DND-41 (cell line): ENCODE data around the gene PCNX1.

ENCODE experiments used
- ATAC-seq: fragments of 200-7000 bp; cut with Tn5 transposase; 3 replicates; pipeline ENCODE4 v1.9.1; 2021; ENCODE audit warnings: low read depth; ENCODE audit not compliant: insufficient read depth
- DNase-seq: peaks from one replicate; pipeline ENCODE4 v3.0.0-alpha.2; 2020
- H2AFZ ChIP-seq: 2 replicates; pipeline ENCODE4 v1.6.0; 2012; ENCODE audit warnings: low read depth, low read length
- H3K27ac ChIP-seq: 2 replicates; pipeline ENCODE4 v1.5.1; 2012; ENCODE audit warnings: low read length, inconsistent platforms
- H3K27me3 ChIP-seq: fragments of 200-600 bp; sonication (generic); 2 replicates; pipeline ENCODE4 v1.6.0; 2012; ENCODE audit warnings: low read length, mild to moderate bottlenecking, inconsistent platforms; ENCODE audit not compliant: insufficient read depth, poor library complexity
- H3K36me3 ChIP-seq: 2 replicates; pipeline ENCODE4 v1.5.1; 2012; ENCODE audit warnings: low read length, inconsistent platforms; ENCODE audit not compliant: insufficient read depth
- H3K4me1 ChIP-seq: 2 replicates; pipeline ENCODE4 v1.5.1; 2012; ENCODE audit warnings: mild to moderate bottlenecking, low read length; ENCODE audit not compliant: insufficient read depth
- H3K4me2 ChIP-seq: 2 replicates; pipeline ENCODE4 v1.6.0; 2012; ENCODE audit warnings: mild to moderate bottlenecking, moderate library complexity, low read length, inconsistent platforms; ENCODE audit not compliant: insufficient read depth
- H3K4me3 ChIP-seq, 2 experiments: fragments of 200-600 bp in 1 of 2; shearing (Covaris generic) in 1 of 2; 2 replicates each; pipeline ENCODE4 v1.5.1; 2012 to 2016; ENCODE audit warnings: inconsistent platforms in 2 of 2, low read length in 2 of 2, mild to moderate bottlenecking in 2 of 2, low read depth in 1 of 2, moderate library complexity in 1 of 2
- H3K79me2 ChIP-seq: 2 replicates; pipeline ENCODE4 v1.6.0; 2012; ENCODE audit warnings: low read length, inconsistent platforms; ENCODE audit not compliant: insufficient read depth
- H3K9ac ChIP-seq: 2 replicates; pipeline ENCODE4 v1.6.0; 2012; ENCODE audit warnings: low read depth, mild to moderate bottlenecking, inconsistent platforms, low read length, moderate library complexity
- H3K9me3 ChIP-seq: 2 replicates; pipeline ENCODE4 v1.5.1; 2012; ENCODE audit warnings: low read length, moderate library complexity, mild to moderate bottlenecking, inconsistent platforms; ENCODE audit not compliant: insufficient read depth, severe bottlenecking
- H4K20me1 ChIP-seq: 2 replicates; pipeline ENCODE4 v1.6.0; 2012; ENCODE audit warnings: low read length; ENCODE audit not compliant: insufficient read depth
- EZH2 ChIP-seq: IDR thresholded peaks from 3 replicates; pipeline ENCODE4 v1.6.1; 2012; ENCODE audit warnings: borderline replicate concordance, low read depth, mild to moderate bottlenecking, moderate library complexity, low read length, inconsistent platforms; ENCODE audit not compliant: severe bottlenecking
- TF ChIP-seq, protein P1 (sequence below): IDR thresholded peaks from 2 replicates; pipeline ENCODE4 v1.5.1; 2012; ENCODE audit warnings: borderline replicate concordance, low read length, moderate library complexity, mild to moderate bottlenecking; ENCODE audit not compliant: poor library complexity, severe bottlenecking; ENCODE audit errors: extremely low read depth

The PCNX1 gene

DNA sequence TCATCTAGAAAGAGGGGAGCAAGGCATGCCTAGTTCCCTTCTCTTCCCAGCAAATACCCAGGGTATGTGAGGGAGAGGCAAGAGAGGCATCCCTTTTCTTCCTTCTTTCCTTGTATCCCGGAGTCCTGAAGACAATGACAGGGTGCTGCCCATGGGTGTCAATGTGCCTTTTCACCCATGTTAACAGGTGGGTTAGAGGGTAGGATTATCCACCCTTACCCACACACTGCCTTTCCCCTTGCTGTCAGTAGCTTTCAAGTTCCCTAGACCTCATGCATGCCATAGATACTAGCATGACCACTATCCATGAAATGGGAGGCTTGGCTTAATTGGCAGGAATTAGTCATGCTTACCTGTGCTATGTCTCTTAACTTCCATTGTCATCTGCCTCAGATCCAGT is 36.3 kb upstream of the PCNX1 start:
- Histone ChIP-seq H3K9ac (no peak overlapping the region), H4K20me1 (no peaks in the 10 kb centered on the region), H2AFZ (no peak overlapping the region), H3K4me2 (no peak overlapping the region), H3K4me1 (no peaks in the 10 kb centered on the region), H3K4me3 (no peak overlapping the region), H3K9me3 (peaks cover 31% of the 10 kb centered on the region), H3K79me2 (no peaks in the 10 kb centered on the region), H3K27ac (no peak overlapping the region), H3K27me3 (no peaks in the 10 kb centered on the region), H3K36me3 (no peaks in the 10 kb centered on the region)
- ATAC-seq = no peak
- TF ChIP-seq EZH2 = no peak
- TF ChIP-seq, protein P1, sequence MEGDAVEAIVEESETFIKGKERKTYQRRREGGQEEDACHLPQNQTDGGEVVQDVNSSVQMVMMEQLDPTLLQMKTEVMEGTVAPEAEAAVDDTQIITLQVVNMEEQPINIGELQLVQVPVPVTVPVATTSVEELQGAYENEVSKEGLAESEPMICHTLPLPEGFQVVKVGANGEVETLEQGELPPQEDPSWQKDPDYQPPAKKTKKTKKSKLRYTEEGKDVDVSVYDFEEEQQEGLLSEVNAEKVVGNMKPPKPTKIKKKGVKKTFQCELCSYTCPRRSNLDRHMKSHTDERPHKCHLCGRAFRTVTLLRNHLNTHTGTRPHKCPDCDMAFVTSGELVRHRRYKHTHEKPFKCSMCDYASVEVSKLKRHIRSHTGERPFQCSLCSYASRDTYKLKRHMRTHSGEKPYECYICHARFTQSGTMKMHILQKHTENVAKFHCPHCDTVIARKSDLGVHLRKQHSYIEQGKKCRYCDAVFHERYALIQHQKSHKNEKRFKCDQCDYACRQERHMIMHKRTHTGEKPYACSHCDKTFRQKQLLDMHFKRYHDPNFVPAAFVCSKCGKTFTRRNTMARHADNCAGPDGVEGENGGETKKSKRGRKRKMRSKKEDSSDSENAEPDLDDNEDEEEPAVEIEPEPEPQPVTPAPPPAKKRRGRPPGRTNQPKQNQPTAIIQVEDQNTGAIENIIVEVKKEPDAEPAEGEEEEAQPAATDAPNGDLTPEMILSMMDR = no peak
- DNase-seq = no peak

DNA sequence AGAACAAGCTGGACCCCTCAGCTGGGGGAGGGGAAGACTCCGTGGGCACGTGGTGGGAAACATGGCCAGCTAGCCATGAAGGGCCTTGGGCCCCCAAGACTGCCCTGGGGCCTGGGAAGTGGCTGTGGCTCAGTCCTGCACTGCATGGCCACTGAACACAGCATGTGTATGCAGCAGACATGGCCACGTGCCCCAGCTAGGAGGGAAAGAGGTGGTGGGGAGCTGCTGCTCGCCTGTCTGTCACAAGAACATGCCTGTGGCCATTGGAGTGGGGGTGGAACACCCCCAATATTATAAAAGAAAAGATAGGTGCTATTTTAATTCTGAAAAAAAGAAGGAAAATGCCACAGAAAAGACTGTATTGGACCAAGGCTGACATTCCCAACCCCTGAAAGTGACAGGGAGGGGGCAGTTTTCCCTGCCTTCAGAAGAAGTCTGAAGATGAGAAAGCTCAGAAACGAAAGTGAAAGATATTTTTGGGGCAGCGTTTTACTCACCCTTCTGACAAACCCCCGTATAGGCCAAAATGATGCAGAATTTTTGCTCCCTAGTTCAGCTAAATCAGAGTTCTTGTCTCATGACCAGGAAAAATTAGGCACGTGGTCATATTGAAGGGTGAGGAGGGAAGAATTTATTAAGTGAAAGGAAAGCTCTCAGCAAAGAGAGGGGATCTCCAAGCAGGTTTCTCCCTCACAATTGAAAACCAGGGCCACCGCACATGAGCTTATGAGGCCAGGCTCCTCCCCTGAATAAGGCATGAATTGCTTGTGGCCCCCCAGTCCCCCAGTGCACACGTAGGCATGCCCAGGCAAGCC is 35.2 kb upstream of the PCNX1 start:
- ATAC-seq = no peak; the same call in 2 of the 3 replicates
- H3K27ac ChIP-seq = no peak overlapping the region

DNA sequence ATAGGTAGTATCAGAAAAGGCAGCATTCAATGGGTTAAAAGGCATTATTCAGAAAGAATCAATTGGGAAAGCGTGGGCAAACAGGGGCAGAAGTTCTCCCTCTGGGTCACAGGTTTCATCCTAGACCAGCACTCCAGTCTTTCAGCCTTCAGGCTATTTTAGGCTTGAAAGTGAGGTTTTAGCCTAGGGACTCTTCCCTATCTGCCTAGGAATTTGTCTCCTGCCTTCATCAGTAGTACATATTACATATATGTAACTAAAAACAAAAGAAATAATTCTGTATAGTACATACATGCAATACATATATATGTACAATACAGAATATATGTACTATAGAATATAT is 34.6 kb upstream of the PCNX1 start:
- H3K4me1 ChIP-seq = no peaks in the 10 kb centered on the region
- H2AFZ ChIP-seq = no peak overlapping the region
- H3K27me3 ChIP-seq = no peaks in the 10 kb centered on the region
- no peaks in the 10 kb centered on the region for H4K20me1 ChIP-seq
- no peak overlapping the region for H3K27ac ChIP-seq
- H3K4me3 ChIP-seq = no peak overlapping the region
- H3K9me3 ChIP-seq = peaks cover 19% of the 10 kb centered on the region
- no peaks in the 10 kb centered on the region for H3K79me2 ChIP-seq
- ATAC-seq (no peak), DNase-seq (no peak)
- no peak overlapping the region for H3K4me2 ChIP-seq
- no peak for TF ChIP-seq EZH2
- TF ChIP-seq, protein P1 = no peak
- no peak overlapping the region for H3K9ac ChIP-seq
- no peaks in the 10 kb centered on the region for H3K36me3 ChIP-seq

More for the DNA sequence above, 35.2 kb upstream of the PCNX1 start:
- H3K79me2 ChIP-seq = no peaks in the 10 kb centered on the region
- peaks cover 24% of the 10 kb centered on the region for H3K9me3 ChIP-seq
- TF ChIP-seq, protein P1 = no peak
- no peak for TF ChIP-seq EZH2
- H3K27me3 ChIP-seq = no peaks in the 10 kb centered on the region
- no peaks in the 10 kb centered on the region for H3K4me1 ChIP-seq
- H3K4me2 ChIP-seq = no peak overlapping the region
- H4K20me1 ChIP-seq = no peaks in the 10 kb centered on the region
- no peak overlapping the region for H2AFZ ChIP-seq
- DNase-seq = no peak
- no peaks in the 10 kb centered on the region for H3K36me3 ChIP-seq
- H3K4me3 ChIP-seq = no peak overlapping the region
- no peak overlapping the region for H3K9ac ChIP-seq
